A549 (cell line): ENCODE results near the gene MEAF6. TPM values are rescaled to one million over a fixed set of nuclear protein-coding genes. Genes with fewer than 3 reads are reported as not detected.

Experiments
- ATAC-seq, 2 experiments: fragments of 200-7000 bp in 1 of 2; fragments of >200 bp in 1 of 2; cut with Nextera tagmentation in 1 of 2; cut with Tn5 transposase in 1 of 2; 3 replicates each; pipeline versions ENCODE4 v1.8.0 to v1.9.1; 2018 to 2020; ENCODE audit warnings: mild to moderate bottlenecking in 1 of 2, moderate library complexity in 1 of 2
- CTCF ChIA-PET: fragments of 300-600 bp; sonication (Branson Sonifier 250); formaldehyde crosslinking; extraction: SDS; loops from one replicate; lab custom pipeline; 2021; ENCODE audit warnings: antibody characterized with exemption, inconsistent platforms; lab: Yijun Ruan, JAX
- POLR2A ChIA-PET: fragments of 350-600 bp; formaldehyde crosslinking; extraction: SDS; loops from one replicate; lab custom pipeline; 2021; ENCODE audit warnings: antibody characterized with exemption, inconsistent platforms; lab: Yijun Ruan, JAX
- DNase-seq, 2 experiments: peaks; one replicate each; pipeline versions ENCODE4 v3.0.0 to v3.0.0-alpha.2; 2011 to 2016; ENCODE audit warnings: low read depth in 1 of 2, low spot score in 1 of 2
- FAIRE-seq: peaks from 2 replicates; lab custom pipeline; 2011; peaks lifted over from hg19 to GRCh38; lab: Jason Lieb, UNC
- H3K27ac ChIP-seq, 2 experiments: fragments of >200 bp; sonication (Bioruptor Twin); formaldehyde crosslinking; 3 replicates each; pipeline ENCODE4 v1.5.1; 2016 to 2017
- H3K4me1 ChIP-seq: fragments of >200 bp; sonication (Bioruptor Twin); formaldehyde crosslinking; 3 replicates; pipeline ENCODE4 v1.6.1; 2016
- H3K4me2 ChIP-seq: fragments of >200 bp; sonication (Bioruptor Twin); formaldehyde crosslinking; 3 replicates; pipeline ENCODE4 v1.6.1; 2016
- H3K4me3 ChIP-seq: fragments of >200 bp; sonication (Bioruptor Twin); formaldehyde crosslinking; 3 replicates; pipeline ENCODE4 v1.5.1; 2016
- H3K9me3 ChIP-seq: fragments of >200 bp; sonication (Bioruptor Twin); formaldehyde crosslinking; 3 replicates; pipeline ENCODE4 v1.6.1; 2016
- ATOH8 ChIP-seq: fragments of 250-450 bp; sonication (Bioruptor Pico); IDR thresholded peaks from 2 replicates; pipeline ENCODE4 v1.5.0; 2020; ENCODE audit warnings: low read depth, mild to moderate bottlenecking, moderate library complexity
- BHLHE40 ChIP-seq: IDR thresholded peaks from 2 replicates; pipeline ENCODE4 v1.6.1; 2012; ENCODE audit warnings: low read depth, low read length, inconsistent platforms
- CBX2 ChIP-seq: fragments of 200-600 bp; sonication (generic); IDR thresholded peaks from 2 replicates; pipeline ENCODE4 v1.6.1; 2016; ENCODE audit warnings: low read depth, mild to moderate bottlenecking, borderline replicate concordance
- EHMT2 ChIP-seq: fragments of 200-600 bp; sonication (generic); IDR thresholded peaks from 2 replicates; pipeline ENCODE4 v1.6.1; 2016; ENCODE audit warnings: antibody characterized with exemption, low read depth, mild to moderate bottlenecking, moderate library complexity
- FOSB ChIP-seq: fragments of 250-450 bp; sonication (Bioruptor Pico); IDR thresholded peaks from 2 replicates; pipeline ENCODE4 v1.5.0; 2020; ENCODE audit warnings: mild to moderate bottlenecking, moderate library complexity
- FOXS1 ChIP-seq: fragments of 250-450 bp; sonication (Bioruptor Pico); IDR thresholded peaks from 2 replicates; pipeline ENCODE4 v1.5.0; 2020; ENCODE audit warnings: mild to moderate bottlenecking, moderate library complexity
- HOXB13 ChIP-seq: fragments of 250-450 bp; sonication (Bioruptor Pico); IDR thresholded peaks from 2 replicates; pipeline ENCODE4 v1.5.0; 2020; ENCODE audit warnings: low read depth, mild to moderate bottlenecking, moderate library complexity
- MAZ ChIP-seq: fragments of 150-350 bp; IDR thresholded peaks from 2 replicates; pipeline ENCODE4 v1.6.1; 2014; ENCODE audit warnings: antibody characterized with exemption, low read depth, low read length, borderline replicate concordance
- NPAS2 ChIP-seq: fragments of 250-450 bp; sonication (Bioruptor Pico); IDR thresholded peaks from 2 replicates; pipeline ENCODE4 v1.8.0; 2022; ENCODE audit warnings: mild to moderate bottlenecking, moderate library complexity, borderline replicate concordance
- PHF8 ChIP-seq: fragments of 200-600 bp; sonication (generic); IDR thresholded peaks from 2 replicates; pipeline ENCODE4 v1.6.1; 2016; ENCODE audit warnings: low read depth, mild to moderate bottlenecking, antibody characterized with exemption, moderate library complexity, borderline replicate concordance
- RCOR1 ChIP-seq: fragments of 150-350 bp; IDR thresholded peaks from 2 replicates; pipeline ENCODE4 v1.6.1; 2014; ENCODE audit warnings: antibody characterized with exemption, low read length, low read depth
- SREBF2 ChIP-seq: fragments of 450-650 bp; IDR thresholded peaks from 2 replicates; pipeline ENCODE4 v1.6.1; 2014; ENCODE audit warnings: mild to moderate bottlenecking, moderate library complexity
- TFCP2L1 ChIP-seq: fragments of 250-450 bp; sonication (Bioruptor Pico); IDR thresholded peaks from 2 replicates; pipeline ENCODE4 v1.5.0; 2021; ENCODE audit warnings: mild to moderate bottlenecking
- ZC3H11A ChIP-seq: fragments of 450-650 bp; IDR thresholded peaks from 2 replicates; pipeline ENCODE4 v1.6.1; 2014; ENCODE audit warnings: antibody characterized with exemption, mild to moderate bottlenecking
- WGBS: methylation state at CpG from one replicate; pipeline ENCODE4 v1.1.6; 2017; ENCODE audit errors: missing lambda C conversion rate; 5-methylcytosine and 5-hydroxymethylcytosine counted together
- polyA plus RNA-seq, 4 experiments: library from polyadenylated mRNA; depleted of rRNA in 3 of 4; stranded (reverse); fragments of >200 nt; fragmentation: RNase III in 1 of 4; extraction: RNeasy Plus Mini Kit Qiagen cat#74134 plus additional on column Dnase treatment in 1 of 4; gene quantifications; 2 replicates in 3 of 4; 3 replicates in 1 of 4; pipeline ENCODE4 v1.2.3, GENCODE V29; 2011 to 2017
- small RNA-seq, 6 experiments: library from RNA; depleted of rRNA; stranded (forward); fragments of <200 nt; gene quantifications; one replicate each; pipeline ENCODE3, GENCODE V24; 2012
- TF ChIP-seq, protein P1 (sequence below): fragments of >200 bp; sonication (Bioruptor Twin); formaldehyde crosslinking; IDR thresholded peaks from 3 replicates; pipeline ENCODE4 v1.5.1; 2016
- TF ChIP-seq, protein P2 (sequence below): IDR thresholded peaks from 2 replicates; pipeline ENCODE4 v1.6.1; 2012
- TF ChIP-seq, protein P3 (sequence below): IDR thresholded peaks from 2 replicates; pipeline ENCODE4 v1.6.1; 2012; ENCODE audit warnings: low read depth, borderline replicate concordance
- TF ChIP-seq, protein P4 (sequence below): fragments of 250-450 bp; sonication (Bioruptor Pico); IDR thresholded peaks from 2 replicates; pipeline ENCODE4 v1.5.0; 2021; ENCODE audit warnings: mild to moderate bottlenecking, moderate library complexity, borderline replicate concordance
- TF ChIP-seq, protein P5 (sequence below): IDR thresholded peaks from 2 replicates; pipeline ENCODE4 v1.6.1; 2012
- TF ChIP-seq, protein P6 (sequence below): fragments of >200 bp; sonication (Bioruptor Twin); formaldehyde crosslinking; IDR thresholded peaks from 2 replicates; pipeline ENCODE4 v1.6.1; 2016

Gene MEAF6
- polyA plus RNA-seq, 2 of the 4 experiments (the other 2 are of a cell fraction) = 39.4 to 45.4 TPM

DNA sequence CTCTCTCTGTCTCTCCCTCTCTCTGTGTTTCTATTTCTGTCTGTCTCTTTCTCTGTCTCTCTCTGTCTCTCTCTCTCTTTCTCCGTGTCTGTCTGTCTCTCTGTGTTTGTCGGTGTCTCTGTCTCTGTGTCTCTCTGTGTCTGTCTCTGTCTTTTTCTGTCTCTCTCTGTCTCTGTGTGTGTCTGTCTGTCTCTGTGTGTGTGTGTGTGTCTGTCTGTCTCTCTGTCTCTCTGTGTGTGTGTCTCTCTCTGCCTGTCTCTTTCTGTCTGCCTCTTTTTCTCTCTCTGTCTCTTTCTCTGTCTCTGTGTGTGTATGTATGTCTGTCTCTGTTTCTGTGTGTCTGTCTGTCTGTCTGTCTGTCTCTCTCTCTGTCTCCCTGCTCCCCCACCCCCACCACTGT, 71.9 kb downstream of the MEAF6 start:
- Histone ChIP-seq H3K4me3 (no peak overlapping the region), H3K4me1 (no peaks in the 10 kb centered on the region), H3K27ac (no peak overlapping the region), H3K4me2 (no peak overlapping the region)
- DNase-seq = no peak
- WGBS = 47% methylated on average over 2 of the region's 2 CpGs
- FAIRE-seq = peak; percentile 54
- no peak for ATAC-seq
- TF ChIP-seq, protein P1, sequence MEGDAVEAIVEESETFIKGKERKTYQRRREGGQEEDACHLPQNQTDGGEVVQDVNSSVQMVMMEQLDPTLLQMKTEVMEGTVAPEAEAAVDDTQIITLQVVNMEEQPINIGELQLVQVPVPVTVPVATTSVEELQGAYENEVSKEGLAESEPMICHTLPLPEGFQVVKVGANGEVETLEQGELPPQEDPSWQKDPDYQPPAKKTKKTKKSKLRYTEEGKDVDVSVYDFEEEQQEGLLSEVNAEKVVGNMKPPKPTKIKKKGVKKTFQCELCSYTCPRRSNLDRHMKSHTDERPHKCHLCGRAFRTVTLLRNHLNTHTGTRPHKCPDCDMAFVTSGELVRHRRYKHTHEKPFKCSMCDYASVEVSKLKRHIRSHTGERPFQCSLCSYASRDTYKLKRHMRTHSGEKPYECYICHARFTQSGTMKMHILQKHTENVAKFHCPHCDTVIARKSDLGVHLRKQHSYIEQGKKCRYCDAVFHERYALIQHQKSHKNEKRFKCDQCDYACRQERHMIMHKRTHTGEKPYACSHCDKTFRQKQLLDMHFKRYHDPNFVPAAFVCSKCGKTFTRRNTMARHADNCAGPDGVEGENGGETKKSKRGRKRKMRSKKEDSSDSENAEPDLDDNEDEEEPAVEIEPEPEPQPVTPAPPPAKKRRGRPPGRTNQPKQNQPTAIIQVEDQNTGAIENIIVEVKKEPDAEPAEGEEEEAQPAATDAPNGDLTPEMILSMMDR = no peak
- TF ChIP-seq FOXS1 (CRISPR knock-in tag) = no peak
- TF ChIP-seq BHLHE40 = no peak
- TF ChIP-seq RCOR1 = no peak
- no peak for TF ChIP-seq EHMT2
- TF ChIP-seq SREBF2 = no peak
- TF ChIP-seq, protein P2, sequence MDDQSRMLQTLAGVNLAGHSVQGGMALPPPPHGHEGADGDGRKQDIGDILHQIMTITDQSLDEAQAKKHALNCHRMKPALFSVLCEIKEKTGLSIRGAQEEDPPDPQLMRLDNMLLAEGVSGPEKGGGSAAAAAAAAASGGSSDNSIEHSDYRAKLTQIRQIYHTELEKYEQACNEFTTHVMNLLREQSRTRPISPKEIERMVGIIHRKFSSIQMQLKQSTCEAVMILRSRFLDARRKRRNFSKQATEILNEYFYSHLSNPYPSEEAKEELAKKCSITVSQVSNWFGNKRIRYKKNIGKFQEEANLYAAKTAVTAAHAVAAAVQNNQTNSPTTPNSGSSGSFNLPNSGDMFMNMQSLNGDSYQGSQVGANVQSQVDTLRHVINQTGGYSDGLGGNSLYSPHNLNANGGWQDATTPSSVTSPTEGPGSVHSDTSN = no peak
- TF ChIP-seq, protein P3, sequence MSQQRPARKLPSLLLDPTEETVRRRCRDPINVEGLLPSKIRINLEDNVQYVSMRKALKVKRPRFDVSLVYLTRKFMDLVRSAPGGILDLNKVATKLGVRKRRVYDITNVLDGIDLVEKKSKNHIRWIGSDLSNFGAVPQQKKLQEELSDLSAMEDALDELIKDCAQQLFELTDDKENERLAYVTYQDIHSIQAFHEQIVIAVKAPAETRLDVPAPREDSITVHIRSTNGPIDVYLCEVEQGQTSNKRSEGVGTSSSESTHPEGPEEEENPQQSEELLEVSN = no peak
- no peak for TF ChIP-seq TFCP2L1 (CRISPR knock-in tag)
- TF ChIP-seq, protein P4, sequence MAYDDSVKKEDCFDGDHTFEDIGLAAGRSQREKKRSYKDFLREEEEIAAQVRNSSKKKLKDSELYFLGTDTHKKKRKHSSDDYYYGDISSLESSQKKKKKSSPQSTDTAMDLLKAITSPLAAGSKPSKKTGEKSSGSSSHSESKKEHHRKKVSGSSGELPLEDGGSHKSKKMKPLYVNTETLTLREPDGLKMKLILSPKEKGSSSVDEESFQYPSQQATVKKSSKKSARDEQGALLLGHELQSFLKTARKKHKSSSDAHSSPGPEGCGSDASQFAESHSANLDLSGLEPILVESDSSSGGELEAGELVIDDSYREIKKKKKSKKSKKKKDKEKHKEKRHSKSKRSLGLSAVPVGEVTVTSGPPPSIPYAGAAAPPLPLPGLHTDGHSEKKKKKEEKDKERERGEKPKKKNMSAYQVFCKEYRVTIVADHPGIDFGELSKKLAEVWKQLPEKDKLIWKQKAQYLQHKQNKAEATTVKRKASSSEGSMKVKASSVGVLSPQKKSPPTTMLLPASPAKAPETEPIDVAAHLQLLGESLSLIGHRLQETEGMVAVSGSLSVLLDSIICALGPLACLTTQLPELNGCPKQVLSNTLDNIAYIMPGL (CRISPR knock-in tag) = no peak
- TF ChIP-seq ATOH8 (CRISPR knock-in tag) = no peak
- no peak for TF ChIP-seq ZC3H11A
- no peak for TF ChIP-seq NPAS2 (CRISPR knock-in tag)
- no peak for TF ChIP-seq FOSB (CRISPR knock-in tag)
- no peak for TF ChIP-seq HOXB13
- TF ChIP-seq, protein P5, sequence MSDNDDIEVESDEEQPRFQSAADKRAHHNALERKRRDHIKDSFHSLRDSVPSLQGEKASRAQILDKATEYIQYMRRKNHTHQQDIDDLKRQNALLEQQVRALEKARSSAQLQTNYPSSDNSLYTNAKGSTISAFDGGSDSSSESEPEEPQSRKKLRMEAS = no peak
- TF ChIP-seq PHF8 = no peak
- TF ChIP-seq MAZ = no peak
- TF ChIP-seq CBX2 = no peak
- TF ChIP-seq, protein P6, sequence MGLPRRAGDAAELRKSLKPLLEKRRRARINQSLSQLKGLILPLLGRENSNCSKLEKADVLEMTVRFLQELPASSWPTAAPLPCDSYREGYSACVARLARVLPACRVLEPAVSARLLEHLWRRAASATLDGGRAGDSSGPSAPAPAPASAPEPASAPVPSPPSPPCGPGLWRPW = no peak
- TF ChIP-seq, all 56 proteins: peak for 0
- ChIA-PET POLR2A (no interaction called here), CTCF (interaction anchor here (3.0 kb wide), 1 partner anchor 8 kb away, joined by 9 read pairs; no protein-coding TSS in a partner anchor)
- no peaks in the 10 kb centered on the region for H3K9me3 ChIP-seq

Small RNA genes within 50 kb of the gene (small RNA-seq; reads per million reads assigned to genes)
- gene AL034379.1 = 0 reads per million in 6 experiments
- gene MIR5581 = 0 to 3.6 (median 0) reads per million in 6 experiments

Other genes starting within 250 kb of the MEAF6 start
- 23.1 and 23.5 TPM in 2 replicates for gene ZC3H12A, start 40.2 kb downstream of the MEAF6 start, polyA plus RNA-seq (2011; rRNA removed)
- 11.6 to 16.3 TPM (median 14.7 TPM) in 3 replicates for gene ZC3H12A, start 40.2 kb downstream of the MEAF6 start, polyA plus RNA-seq (2017; fragmentation: RNase III; extraction: RNeasy Plus Mini Kit Qiagen cat#74134 plus additional on column Dnase treatment)
- gene SNIP1, start 39.5 kb upstream of the MEAF6 start, polyA plus RNA-seq (2011; rRNA removed) = 7.8 and 9.0 TPM in 2 replicates
- 5.3 to 6.6 TPM (median 6.5 TPM) in 3 replicates for gene SNIP1, start 39.5 kb upstream of the MEAF6 start, polyA plus RNA-seq (2017; fragmentation: RNase III; extraction: RNeasy Plus Mini Kit Qiagen cat#74134 plus additional on column Dnase treatment)
- gene DNALI1, start 42.2 kb upstream of the MEAF6 start, polyA plus RNA-seq (2011; rRNA removed) = not detected in 2 replicates
- gene DNALI1, start 42.2 kb upstream of the MEAF6 start, polyA plus RNA-seq (2017; fragmentation: RNase III; extraction: RNeasy Plus Mini Kit Qiagen cat#74134 plus additional on column Dnase treatment) = not detected in 3 replicates
- gene GNL2, start 81.2 kb upstream of the MEAF6 start, polyA plus RNA-seq (2011; rRNA removed) = 50.2 and 69.2 TPM in 2 replicates
- gene GNL2, start 81.2 kb upstream of the MEAF6 start, polyA plus RNA-seq (2017; fragmentation: RNase III; extraction: RNeasy Plus Mini Kit Qiagen cat#74134 plus additional on column Dnase treatment) = 49.8 to 58.3 TPM (median 50.1 TPM) in 3 replicates
- gene RSPO1, start 120.1 kb upstream of the MEAF6 start, polyA plus RNA-seq (2011; rRNA removed) = 0.07 TPM in 1 of 2 replicates, not detected in the other
- 0.05 to 0.12 TPM in 2 of 3 replicates, not detected in the other for gene RSPO1, start 120.1 kb upstream of the MEAF6 start, polyA plus RNA-seq (2017; fragmentation: RNase III; extraction: RNeasy Plus Mini Kit Qiagen cat#74134 plus additional on column Dnase treatment)
- gene CDCA8, start 177.8 kb upstream of the MEAF6 start, polyA plus RNA-seq (2011; rRNA removed) = 24.2 and 26.8 TPM in 2 replicates
- gene CDCA8, start 177.8 kb upstream of the MEAF6 start, polyA plus RNA-seq (2017; fragmentation: RNase III; extraction: RNeasy Plus Mini Kit Qiagen cat#74134 plus additional on column Dnase treatment) = 31.4 to 37.1 TPM (median 32.1 TPM) in 3 replicates